AG09309 (cell line): ENCODE measurements around the gene GBF1.
"Not testable (repeated sequence)": the region's sequence is repeated elsewhere in the genome, so short reads cannot be mapped to it uniquely, and the experiment has no call there.

ENCODE experiments used
- DNase-seq: peaks from one replicate; pipeline ENCODE4 v3.0.0-alpha.2; 2010; ENCODE audit warnings: low read depth
- H3K4me3 ChIP-seq: 2 replicates; pipeline ENCODE4 v1.5.1; 2011; ENCODE audit warnings: mild to moderate bottlenecking, low read depth, low read length, moderate library complexity; ENCODE audit not compliant: control insufficient read depth
- CTCF ChIP-seq: IDR thresholded peaks from 2 replicates; pipeline ENCODE4 v1.5.1; 2011; ENCODE audit warnings: mild to moderate bottlenecking, low read depth, low read length, inconsistent platforms; ENCODE audit not compliant: insufficient read depth, control insufficient read depth; ENCODE audit errors: missing control alignments

The GBF1 gene

GRCh38 chr10:102246261-102246660 is 929 bp downstream of the GBF1 start:
- TF ChIP-seq CTCF, result no peak
- DNase-seq, result no peak

GRCh38 chr10:102247734-102248133 is 2.4 kb downstream of the GBF1 start:
- no peak for TF ChIP-seq CTCF
- DNase-seq, result no peak
- H3K4me3 ChIP-seq, result no peak overlapping the region

More at GRCh38 chr10:102246261-102246660, 929 bp downstream of the GBF1 start:
- peak overlapping the region; percentile 90 for H3K4me3 ChIP-seq

GRCh38 chr10:102252508-102252907 is 7.2 kb downstream of the GBF1 start:
- H3K4me3 ChIP-seq, DNase-seq: not testable (repeated sequence)

GRCh38 chr10:102254426-102254825 is 9.1 kb downstream of the GBF1 start:
- TF ChIP-seq CTCF, result no peak
- no peak for DNase-seq
- H3K4me3 ChIP-seq, result no peak overlapping the region

- no peak overlapping the region for H3K4me3 ChIP-seq
- no peak for TF ChIP-seq CTCF
- DNase-seq, result no peak
These were observed 10.1 kb downstream of the GBF1 start for GRCh38 chr10:102255404-102255803.

- H3K4me3 ChIP-seq, result no peak overlapping the region
- no peak for DNase-seq
- TF ChIP-seq CTCF, result no peak
These were observed 15.9 kb downstream of the GBF1 start for GRCh38 chr10:102261196-102261595.

- H3K4me3 ChIP-seq, result no peak overlapping the region
- no peak for TF ChIP-seq CTCF
- DNase-seq, result no peak
These were observed 16.5 kb downstream of the GBF1 start for GRCh38 chr10:102261842-102262241.
